ENCODE results near the gene TLCD1.
A peak's percentile ranks its signal among the peaks of the same experiment; 100 is the strongest.
"Not testable (repeated sequence)": the region's sequence is repeated elsewhere in the genome, so short reads cannot be mapped to it uniquely, and the experiment has no call there.

Gene TLCD1

GRCh38 chr17:28726627-28727491 is 826 bp upstream of the TLCD1 start:
- peak; percentile 90 for DNase-seq

- DNase-seq = no peak
Measured at GRCh38 chr17:28725660-28726225, 290 bp downstream of the TLCD1 start.

- no peak for DNase-seq
Measured at GRCh38 chr17:28725166-28725659, 820 bp downstream of the TLCD1 start.

- DNase-seq = no peak
Measured at GRCh38 chr17:28724500-28725165, 1.4 kb downstream of the TLCD1 start.

GRCh38 chr17:28723836-28724499 is 2.1 kb downstream of the TLCD1 start:
- DNase-seq = not testable (repeated sequence)

GRCh38 chr17:28723159-28723835 is 2.7 kb downstream of the TLCD1 start:
- DNase-seq = no peak

GRCh38 chr17:28722417-28723158 is 3.4 kb downstream of the TLCD1 start:
- DNase-seq = no peak

- DNase-seq = not testable (repeated sequence)
Measured at GRCh38 chr17:28720997-28721329, 5.1 kb downstream of the TLCD1 start.

GRCh38 chr17:28720247-28720996 is 5.6 kb downstream of the TLCD1 start:
- DNase-seq = no peak

- no peak for DNase-seq
Measured at GRCh38 chr17:28719021-28719433, 7.0 kb downstream of the TLCD1 start.

GRCh38 chr17:28718333-28719020 is 7.6 kb downstream of the TLCD1 start:
- DNase-seq = no peak

- peak; percentile 43 for DNase-seq
Measured at GRCh38 chr17:28717578-28718332, 8.3 kb downstream of the TLCD1 start, which contains the start of gene RAB34. RAB34 (minus strand) TSS chr17:28717868; CDS start chr17:28717266, 602 bp downstream.

GRCh38 chr17:28716740-28717577 is 9.1 kb downstream of the TLCD1 start:
- DNase-seq = no peak

- DNase-seq = no peak
Measured at GRCh38 chr17:28715217-28715616, 10.8 kb downstream of the TLCD1 start.

- no peak for DNase-seq
Measured at GRCh38 chr17:28714281-28714680, 11.8 kb downstream of the TLCD1 start.

- DNase-seq = no peak
Measured at GRCh38 chr17:28712705-28713415, 13.2 kb downstream of the TLCD1 start.

GRCh38 chr17:28712032-28712704 is 13.9 kb downstream of the TLCD1 start:
- DNase-seq = peak; percentile 75

- DNase-seq = no peak
Measured at GRCh38 chr17:28711723-28712031, 14.4 kb downstream of the TLCD1 start, which contains the start of gene PROCA1. PROCA1 (minus strand) TSS chr17:28711888; CDS start chr17:28711660, 228 bp downstream.

Data from inflammatory macrophage treated with lipopolysaccharide for 4 hours (primary cell).